GM19351 (cell line): ENCODE measurements around the gene ATP8A2.
"Not testable (repeated sequence)": the region's sequence is repeated elsewhere in the genome, so short reads cannot be mapped to it uniquely, and the experiment has no call there.

Experiments used
- ATAC-seq: cut with Tn5 transposase; IDR thresholded peaks from one replicate; pipeline ENCODE4 v1.9.1; 2021; ENCODE audit warnings: mild to moderate bottlenecking, moderate library complexity; ENCODE audit not compliant: unreplicated experiment

Gene ATP8A2

GRCh38 chr13:25790137-25790536 is 418.4 kb downstream of the ATP8A2 start:
- not testable (repeated sequence) for ATAC-seq

- no peak for ATAC-seq
Measured at GRCh38 chr13:25795277-25795676, 423.5 kb downstream of the ATP8A2 start.

- ATAC-seq, result no peak
Measured at GRCh38 chr13:25796474-25796873, 424.7 kb downstream of the ATP8A2 start.

- no peak for ATAC-seq
Measured at GRCh38 chr13:25798998-25799397, 427.2 kb downstream of the ATP8A2 start.

GRCh38 chr13:25800523-25800922 is 428.7 kb downstream of the ATP8A2 start:
- no peak for ATAC-seq

GRCh38 chr13:25802579-25802978 is 430.8 kb downstream of the ATP8A2 start:
- no peak for ATAC-seq

GRCh38 chr13:25803641-25804040 is 431.9 kb downstream of the ATP8A2 start:
- no peak for ATAC-seq

- peak; percentile 86 for ATAC-seq
Measured at GRCh38 chr13:25806264-25806974, 434.6 kb downstream of the ATP8A2 start.

GRCh38 chr13:25807562-25807961 is 435.8 kb downstream of the ATP8A2 start:
- ATAC-seq, result no peak

- no peak for ATAC-seq
Measured at GRCh38 chr13:25811506-25811905, 439.7 kb downstream of the ATP8A2 start.

- ATAC-seq, result no peak
Measured at GRCh38 chr13:25816239-25816638, 444.5 kb downstream of the ATP8A2 start.

GRCh38 chr13:25819856-25820530 is 448.2 kb downstream of the ATP8A2 start:
- no peak for ATAC-seq

GRCh38 chr13:25821776-25822175 is 450.0 kb downstream of the ATP8A2 start:
- ATAC-seq, result no peak

- ATAC-seq, result not testable (repeated sequence)
Measured at GRCh38 chr13:25827221-25827620, 455.4 kb downstream of the ATP8A2 start.

- ATAC-seq, result no peak
Measured at GRCh38 chr13:25827831-25828465, 456.2 kb downstream of the ATP8A2 start.

GRCh38 chr13:25833761-25834160 is 462.0 kb downstream of the ATP8A2 start:
- ATAC-seq, result no peak

GRCh38 chr13:25836574-25837336 is 465.0 kb downstream of the ATP8A2 start:
- no peak for ATAC-seq

- ATAC-seq, result no peak
Measured at GRCh38 chr13:25839371-25839770, 467.6 kb downstream of the ATP8A2 start.

GRCh38 chr13:25840261-25840660 is 468.5 kb downstream of the ATP8A2 start:
- ATAC-seq, result no peak

GRCh38 chr13:25840931-25841330 is 469.2 kb downstream of the ATP8A2 start:
- ATAC-seq, result no peak

- ATAC-seq, result no peak
Measured at GRCh38 chr13:25843692-25844091, 471.9 kb downstream of the ATP8A2 start.
